HG03095 (cell line): Measurements from ENCODE around the gene LARP1B.
"Not testable (repeated sequence)": the region's sequence is repeated elsewhere in the genome, so short reads cannot be mapped to it uniquely, and the experiment has no call there.

Source experiments
- ATAC-seq: cut with Tn5 transposase; IDR thresholded peaks from one replicate; pipeline ENCODE4 v1.9.1; 2021; ENCODE audit warnings: moderate library complexity; ENCODE audit not compliant: unreplicated experiment

Gene LARP1B

DNA sequence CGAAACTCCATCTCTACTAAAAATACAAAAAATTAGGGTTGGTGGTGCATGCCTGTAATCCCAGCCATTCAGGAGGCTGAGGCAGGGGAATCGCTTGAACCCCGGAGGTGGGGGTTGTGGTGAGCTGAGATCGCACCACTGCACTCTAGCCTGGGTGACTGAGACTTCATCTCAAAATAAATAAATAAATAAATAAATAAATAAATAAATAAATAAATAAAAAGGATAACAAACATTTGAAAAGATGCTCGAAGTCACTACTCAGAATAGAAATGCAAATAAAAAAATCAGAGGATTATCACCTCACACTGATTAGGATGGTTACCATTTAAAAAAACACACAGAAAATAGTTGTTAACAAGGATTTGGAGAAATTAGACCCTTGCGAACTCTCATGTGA is 73.8 kb downstream of the LARP1B start:
- ATAC-seq = no peak

- no peak for ATAC-seq
These were observed 74.3 kb downstream of the LARP1B start for GRCh38 chr4:128135391-128135790.

DNA sequence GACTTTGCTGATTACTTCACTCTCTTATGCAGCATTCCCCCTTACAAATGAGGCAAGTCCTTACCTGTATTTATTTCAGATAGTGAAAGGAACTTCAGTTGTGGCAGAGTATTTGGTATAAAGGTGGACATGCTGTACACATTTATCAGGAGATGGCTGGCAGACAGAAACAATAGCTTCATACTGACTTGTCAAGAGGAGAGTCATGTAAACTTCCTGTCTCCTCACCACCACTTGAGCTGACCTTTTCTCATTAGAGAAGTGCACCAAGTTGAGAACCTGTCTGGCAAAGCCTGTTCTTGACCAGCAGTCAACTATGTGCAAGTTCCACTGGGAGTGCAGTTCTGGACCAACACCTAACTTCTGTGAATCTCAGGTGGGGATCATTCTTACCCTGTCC is 80.8 kb downstream of the LARP1B start:
- no peak for ATAC-seq

GRCh38 chr4:128145727-128146126 is 84.6 kb downstream of the LARP1B start:
- ATAC-seq = no peak

GRCh38 chr4:128153800-128154199 is 92.7 kb downstream of the LARP1B start:
- ATAC-seq = no peak

GRCh38 chr4:128155231-128155855 is 94.2 kb downstream of the LARP1B start:
- no peak for ATAC-seq

GRCh38 chr4:128155874-128156456 is 94.9 kb downstream of the LARP1B start:
- no peak for ATAC-seq

- not testable (repeated sequence) for ATAC-seq
These were observed 95.4 kb downstream of the LARP1B start for GRCh38 chr4:128156472-128156871.

DNA sequence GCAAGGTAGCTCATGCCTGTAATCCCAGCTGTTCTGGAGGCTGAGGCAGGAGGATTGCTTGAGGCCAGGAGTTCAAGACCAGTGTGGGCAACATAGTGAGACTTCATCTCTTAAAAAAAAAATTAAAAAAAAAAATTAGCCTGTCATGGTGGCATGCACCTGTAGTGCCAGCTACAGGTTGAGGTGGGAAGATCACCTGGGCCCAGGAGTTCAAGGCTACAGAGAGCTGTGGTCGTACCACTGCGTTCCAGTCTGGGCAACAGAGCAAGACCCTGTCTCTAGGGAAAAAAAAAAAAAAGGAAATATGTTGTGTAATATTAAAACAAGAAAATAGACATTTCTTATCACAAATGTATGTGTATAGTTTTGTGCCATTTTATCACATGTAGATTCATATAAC is 97.8 kb downstream of the LARP1B start:
- ATAC-seq = no peak

DNA sequence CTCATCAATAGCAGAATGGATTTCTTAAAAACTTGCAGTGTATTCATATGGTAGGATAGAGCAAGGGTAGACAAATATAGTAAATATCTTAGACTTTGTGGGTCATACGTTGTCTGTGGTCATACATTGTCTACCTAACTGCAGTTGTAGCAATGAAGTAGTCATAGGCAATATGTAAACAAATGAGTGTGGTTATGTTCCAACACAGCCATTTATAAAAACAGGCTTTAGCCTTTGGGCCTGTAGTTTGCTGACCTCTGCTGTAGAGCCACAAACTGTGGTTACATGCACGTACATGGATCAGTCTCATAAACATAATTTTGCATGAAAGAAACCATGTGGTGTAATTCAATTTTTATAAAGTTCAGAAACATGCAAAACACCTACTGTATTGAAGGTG is 98.9 kb downstream of the LARP1B start:
- no peak for ATAC-seq

DNA sequence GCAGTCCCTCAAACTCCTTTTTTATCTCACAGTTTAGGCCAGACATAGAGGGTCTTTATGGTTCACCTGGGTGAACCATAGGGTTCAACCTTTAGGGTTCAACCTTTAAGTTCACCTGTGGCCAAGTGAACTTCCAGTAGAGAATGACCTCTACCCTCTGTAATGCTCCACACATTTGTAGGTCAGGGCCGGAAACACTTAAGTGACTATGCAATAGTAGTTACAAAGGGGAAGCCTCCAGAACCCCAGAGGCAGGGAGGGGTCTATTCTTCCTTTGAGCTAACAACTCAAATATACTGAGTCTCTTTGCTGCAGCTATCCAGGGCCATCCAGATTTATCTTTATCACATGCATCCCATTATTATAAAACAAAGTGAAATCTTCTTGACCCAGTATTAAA is 100.0 kb downstream of the LARP1B start:
- no peak for ATAC-seq

GRCh38 chr4:128162434-128162833 is 101.3 kb downstream of the LARP1B start:
- ATAC-seq = no peak

DNA sequence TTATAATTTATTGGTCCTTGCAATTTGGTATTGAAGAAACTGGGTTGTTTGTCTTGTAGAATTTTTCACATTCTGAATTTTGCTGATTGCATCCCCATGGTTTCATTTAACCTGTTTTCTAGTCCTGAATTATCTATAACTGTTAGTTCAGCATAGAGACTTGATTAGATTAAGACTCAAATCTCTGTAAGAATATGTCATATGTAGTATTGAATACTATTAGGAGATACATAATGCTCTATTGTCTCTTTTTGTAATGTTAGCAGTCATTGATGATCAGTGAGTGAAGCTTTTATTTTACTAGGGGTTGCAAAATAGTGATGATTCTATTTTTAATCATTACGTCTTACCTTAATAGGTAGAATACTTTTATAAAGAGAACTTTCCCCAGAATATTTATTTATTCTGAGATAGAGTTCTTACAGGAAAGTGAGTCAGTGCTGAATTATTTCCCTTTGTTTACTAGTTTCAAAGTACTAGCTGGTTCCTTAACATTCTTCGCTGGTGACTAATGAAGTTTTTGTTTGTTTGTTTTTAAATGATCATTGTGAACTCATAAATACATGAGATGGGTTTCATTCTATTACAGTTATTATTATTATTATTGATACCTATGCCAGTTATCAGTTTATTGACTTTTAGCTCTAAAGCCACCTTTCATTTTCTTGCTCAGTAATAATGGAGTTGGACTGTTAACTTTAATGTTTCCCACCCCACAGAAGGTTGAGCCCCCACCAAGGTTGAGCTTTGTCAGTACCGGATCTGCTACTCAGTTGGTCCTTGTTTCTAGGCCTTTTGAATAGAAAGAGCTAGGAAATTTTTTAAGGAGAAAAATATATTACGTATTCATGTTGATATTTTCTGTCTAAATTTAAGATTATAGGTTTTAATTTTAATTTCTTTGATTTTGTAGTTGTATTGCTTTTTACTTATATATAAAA is 102.3 kb downstream of the LARP1B start:
- no peak for ATAC-seq

DNA sequence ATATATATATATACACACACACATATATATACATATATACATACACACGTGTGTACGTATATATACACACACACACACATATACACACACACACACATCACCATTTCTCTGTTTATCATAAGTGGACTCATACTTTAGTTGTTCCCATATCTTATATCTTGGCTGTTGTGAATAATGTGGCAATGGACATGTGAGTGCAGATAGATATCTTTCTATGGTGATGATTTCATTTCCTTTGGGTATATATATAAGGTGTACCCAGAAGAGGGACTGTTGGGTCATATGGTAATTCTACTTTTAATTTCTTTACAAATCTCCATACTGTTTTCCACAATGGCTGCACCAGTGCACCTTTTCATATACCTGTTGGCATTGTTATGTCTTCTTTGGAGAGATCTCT is 105.9 kb downstream of the LARP1B start:
- no peak for ATAC-seq

- no peak for ATAC-seq
These were observed 107.6 kb downstream of the LARP1B start for GRCh38 chr4:128168701-128169100.

- no peak for ATAC-seq
These were observed 108.1 kb downstream of the LARP1B start for GRCh38 chr4:128169245-128169644.

GRCh38 chr4:128176643-128177042 is 115.5 kb downstream of the LARP1B start:
- no peak for ATAC-seq

DNA sequence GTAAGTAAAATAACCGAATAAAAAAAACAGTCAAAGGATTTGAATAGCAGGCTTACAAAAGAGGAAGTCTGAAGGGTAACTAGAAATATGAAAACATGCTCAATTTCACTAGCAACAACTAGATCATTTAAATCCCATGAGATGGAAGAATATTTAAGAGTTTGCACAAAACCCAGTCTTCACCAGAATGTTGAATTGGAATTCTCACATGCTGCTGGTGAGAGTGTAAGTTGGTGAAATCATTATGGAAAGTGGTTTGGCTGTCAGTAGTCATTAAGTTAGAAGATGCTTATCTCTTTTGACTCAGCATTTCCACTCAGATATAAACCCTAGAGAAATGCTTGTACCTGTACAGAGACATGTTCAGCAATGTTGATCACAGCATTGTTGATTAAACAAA is 116.4 kb downstream of the LARP1B start:
- ATAC-seq = peak; percentile 60

DNA sequence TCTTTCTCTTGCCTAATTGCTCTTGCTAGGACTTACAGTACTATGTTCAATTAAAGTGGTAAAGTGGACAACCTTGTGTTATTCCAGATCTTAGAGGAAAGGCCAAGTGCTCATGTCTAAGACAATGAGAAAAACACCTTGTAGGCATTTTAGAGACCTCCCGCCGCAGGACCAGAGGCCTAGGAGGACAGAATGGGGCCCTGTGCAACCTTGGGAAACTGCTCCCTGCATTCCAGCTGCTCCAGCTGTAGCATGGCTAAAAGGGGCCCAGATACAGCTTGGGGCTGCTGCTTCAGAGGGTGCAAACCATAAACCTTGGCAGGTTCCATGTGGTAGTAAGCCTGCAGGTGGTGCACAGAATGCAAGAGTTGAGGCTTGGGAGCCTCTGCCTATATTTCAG is 125.5 kb downstream of the LARP1B start:
- ATAC-seq = no peak

- peak; percentile 98 for ATAC-seq
These were observed 130.1 kb downstream of the LARP1B start for GRCh38 chr4:128191115-128191781.
